SW480 (cell line): ENCODE results near the gene ESYT2.

Experiments used
- DNase-seq: peaks from one replicate; pipeline ENCODE4 v3.0.0-alpha.2; 2016; ENCODE audit warnings: low spot score

The ESYT2 gene

GRCh38 chr7:158802535-158803366, 26.6 kb downstream of the ESYT2 start:
- DNase-seq: peak; percentile 52

DNA sequence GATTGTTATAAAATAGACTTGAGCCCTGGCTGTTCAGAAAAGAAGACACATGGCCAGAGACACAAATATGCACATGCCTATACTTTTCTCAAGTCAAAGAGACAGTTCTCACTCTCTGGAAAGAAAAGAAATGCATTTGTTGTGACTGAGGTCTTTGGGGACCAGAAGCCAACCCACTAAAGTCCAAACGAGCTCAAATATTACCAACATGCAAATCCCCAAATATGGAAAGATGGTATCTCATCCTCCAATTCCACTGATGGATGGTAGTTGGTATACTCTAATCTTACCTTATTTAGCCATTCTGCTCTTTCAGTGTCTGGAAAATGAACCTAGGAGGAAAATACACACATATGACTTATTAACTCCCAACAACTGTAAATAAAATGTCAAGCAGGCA, 30.6 kb downstream of the ESYT2 start:
- DNase-seq: no peak

GRCh38 chr7:158796667-158797066, 32.6 kb downstream of the ESYT2 start:
- DNase-seq: no peak

DNA sequence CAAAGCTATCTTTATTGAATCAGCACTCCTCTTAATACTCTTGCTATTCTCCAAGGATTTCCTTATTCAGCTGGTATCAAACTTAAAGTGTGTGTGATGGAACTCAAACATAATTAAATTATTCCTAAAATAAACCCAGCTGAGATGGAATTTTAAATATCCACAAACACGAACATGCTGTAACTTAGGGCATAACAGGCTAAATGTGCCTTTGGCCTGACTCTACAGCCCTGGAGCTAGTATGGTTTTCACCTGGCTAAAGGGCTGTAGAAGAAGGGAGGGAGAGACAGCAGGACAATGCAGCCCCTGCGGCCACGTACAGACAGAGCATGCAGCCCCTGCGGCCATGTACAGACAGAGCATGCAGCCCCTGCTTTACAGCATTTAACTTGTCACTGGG, 34.0 kb downstream of the ESYT2 start:
- no peak for DNase-seq

DNA sequence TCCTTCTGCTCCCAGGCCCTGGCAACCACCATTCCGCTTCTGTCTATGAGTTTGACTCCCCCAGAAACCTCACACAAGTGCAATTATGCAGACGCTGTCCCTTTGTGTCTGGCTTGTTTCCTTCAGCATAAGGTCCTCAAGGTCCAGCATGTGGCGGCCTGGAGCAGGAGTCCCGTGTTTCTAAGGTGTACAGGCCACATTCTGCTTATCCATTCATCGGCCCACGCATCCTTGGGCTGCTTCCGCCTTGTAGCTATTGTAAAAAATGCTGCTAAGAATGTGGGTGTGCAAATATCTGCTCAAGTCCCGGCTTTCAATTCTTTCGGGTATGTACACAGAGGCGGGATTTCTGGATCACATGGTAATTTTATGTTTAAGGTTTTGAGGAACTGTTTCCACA, 38.2 kb downstream of the ESYT2 start:
- no peak for DNase-seq

- no peak for DNase-seq
These were observed 39.5 kb downstream of the ESYT2 start for GRCh38 chr7:158789842-158790241.

- DNase-seq: no peak
These were observed 42.4 kb downstream of the ESYT2 start for GRCh38 chr7:158786898-158787297.

DNA sequence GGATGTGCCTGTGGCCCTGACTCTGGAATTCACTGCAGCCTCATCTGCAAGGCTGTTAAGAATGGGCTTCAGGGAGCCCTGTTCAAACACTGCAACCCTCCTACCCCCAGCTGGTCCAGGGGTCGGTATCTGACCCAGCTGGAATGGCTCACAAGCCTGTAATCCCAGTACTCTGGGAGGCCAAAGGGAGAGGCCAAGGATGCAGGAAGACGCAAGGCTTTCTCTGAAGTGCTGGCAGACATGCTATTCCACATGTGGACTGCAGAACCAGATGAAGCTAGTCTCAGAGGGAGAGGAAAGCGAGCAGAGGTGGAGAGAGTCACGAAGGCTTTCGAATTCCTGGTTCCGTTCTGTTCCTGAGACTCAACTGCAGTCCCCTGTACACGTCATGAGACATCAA, 45.0 kb downstream of the ESYT2 start:
- DNase-seq: no peak

DNA sequence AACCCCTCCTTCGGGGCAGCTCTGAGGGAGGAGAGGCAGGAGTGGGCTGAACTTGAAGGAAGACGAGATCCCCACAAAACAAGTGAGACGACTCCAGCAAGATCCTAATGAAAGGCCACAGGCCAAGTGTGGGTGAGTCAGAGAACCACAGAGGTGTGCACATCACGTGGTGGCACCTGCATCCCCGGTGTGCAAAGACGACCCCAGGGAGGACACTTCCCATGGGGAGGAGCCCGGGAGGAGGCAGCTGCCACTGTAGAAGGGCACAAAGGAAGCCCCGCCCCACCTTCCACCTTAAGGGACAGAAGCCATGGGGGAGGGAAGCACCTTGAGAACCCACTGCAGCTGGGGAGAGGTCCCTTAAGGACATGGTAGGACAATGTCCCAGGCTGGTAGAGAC, 45.7 kb downstream of the ESYT2 start:
- no peak for DNase-seq

- no peak for DNase-seq
These were observed 46.4 kb downstream of the ESYT2 start for GRCh38 chr7:158782761-158783401.

DNA sequence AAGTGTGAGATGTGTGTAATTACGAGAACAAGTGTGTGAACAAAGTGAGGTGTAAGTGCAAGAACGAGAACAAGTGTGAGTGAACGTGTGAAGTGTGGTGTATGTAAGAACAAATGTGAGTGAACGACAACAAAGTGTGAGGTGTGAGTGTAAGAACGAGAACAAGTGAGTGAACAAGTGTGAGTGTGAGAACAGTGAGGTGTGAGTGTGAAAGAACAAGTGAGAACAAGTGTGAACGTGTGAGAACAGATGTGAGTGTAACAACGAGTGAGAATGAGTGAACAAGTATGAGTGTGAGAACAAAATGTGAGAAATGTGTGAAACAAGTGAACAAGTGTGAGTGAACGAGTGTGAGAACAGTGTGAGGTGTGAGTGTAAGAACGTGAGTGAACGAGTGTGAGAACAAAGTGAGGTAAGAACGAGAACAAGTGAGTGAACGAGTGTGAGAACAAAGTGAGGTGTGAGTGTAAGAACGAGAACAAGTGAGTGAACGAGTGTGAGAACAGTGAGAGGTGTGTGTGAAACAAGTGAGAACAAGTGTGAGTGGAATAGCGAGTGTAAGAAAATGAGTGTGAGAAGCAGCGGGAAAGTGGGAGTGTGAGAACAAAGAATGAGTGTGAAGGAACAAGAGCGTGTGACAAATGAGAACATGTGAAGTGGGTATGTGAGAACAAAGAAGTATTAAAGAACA, 47.2 kb downstream of the ESYT2 start:
- DNase-seq: no peak

GRCh38 chr7:158781217-158781973, 47.9 kb downstream of the ESYT2 start:
- no peak for DNase-seq

GRCh38 chr7:158779061-158780000, 50.0 kb downstream of the ESYT2 start:
- peak; percentile 31 for DNase-seq

DNA sequence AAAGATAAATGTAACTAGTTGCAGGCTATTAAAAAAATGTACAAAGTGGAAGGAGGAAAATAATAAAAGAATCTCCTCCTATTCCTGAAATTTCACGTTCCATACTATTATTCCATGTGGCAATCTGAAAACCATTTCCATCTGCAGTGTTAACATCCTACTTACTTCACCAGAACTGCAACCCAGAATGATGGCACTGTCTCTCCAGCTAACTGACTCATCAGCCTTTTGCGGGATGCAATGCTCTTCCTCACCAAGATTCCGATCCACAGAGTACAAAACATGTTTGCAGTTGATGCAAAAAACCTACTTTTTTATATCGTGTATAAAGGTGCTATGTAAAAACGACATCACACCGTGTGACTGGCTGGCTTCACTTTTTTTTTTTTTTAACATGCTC, 50.8 kb downstream of the ESYT2 start:
- no peak for DNase-seq

GRCh38 chr7:158777793-158778192, 51.5 kb downstream of the ESYT2 start:
- no peak for DNase-seq

GRCh38 chr7:158776474-158776873, 52.8 kb downstream of the ESYT2 start:
- DNase-seq: no peak

DNA sequence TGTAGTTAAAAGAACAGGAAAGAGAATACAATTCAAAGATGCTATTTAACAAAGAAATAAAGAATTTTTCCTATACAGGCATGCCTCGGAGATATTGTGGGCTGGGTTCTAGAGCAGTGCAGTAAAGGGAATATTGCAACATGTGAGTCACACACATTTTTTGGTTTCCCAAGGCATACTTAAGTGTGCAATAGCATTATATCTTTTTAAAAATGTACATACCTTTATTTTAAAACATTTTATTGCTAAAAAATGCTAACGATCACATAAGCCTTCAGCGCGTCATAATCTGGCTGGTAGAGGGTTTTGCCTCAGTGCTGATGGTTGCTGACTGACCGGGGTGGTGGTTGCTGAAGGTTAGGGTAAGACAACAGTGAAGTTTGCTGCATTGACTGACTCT, 54.4 kb downstream of the ESYT2 start:
- no peak for DNase-seq

GRCh38 chr7:158772916-158773315, 56.4 kb downstream of the ESYT2 start:
- DNase-seq: no peak

GRCh38 chr7:158771213-158771834, 58.0 kb downstream of the ESYT2 start:
- no peak for DNase-seq

DNA sequence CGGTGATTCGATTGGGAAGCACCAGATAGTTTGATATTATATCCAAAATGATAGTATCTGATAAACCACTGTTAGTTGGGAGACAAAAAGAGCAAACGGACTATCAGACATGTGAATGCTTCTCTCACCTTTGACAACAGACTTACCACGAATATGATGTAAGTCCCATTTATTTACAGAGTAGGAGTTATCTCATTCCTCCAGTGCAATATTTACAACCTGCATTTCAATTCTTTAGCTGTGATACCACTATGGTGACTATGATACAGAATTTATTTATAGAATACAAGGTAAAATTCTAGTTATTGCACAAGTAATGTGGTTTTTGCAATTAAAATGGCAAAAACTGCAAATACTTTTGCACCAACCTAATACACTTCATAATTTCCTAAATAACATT, 61.6 kb downstream of the ESYT2 start:
- DNase-seq: no peak
